Right lobe of liver (tissue), 4 donors: ENCODE results near the gene CRISPLD2.

ENCODE experiments used
- POLR2A ChIP-seq: fragments of 450-650 bp; IDR thresholded peaks from one replicate; pipeline ENCODE4 v1.6.1; 2017; ENCODE audit warnings: antibody characterized with exemption, mild to moderate bottlenecking
- TF ChIP-seq, protein P1 (sequence below), 4 donors: fragments of 200-600 bp in 3 of 4; fragments of 450-650 bp in 1 of 4; IDR thresholded peaks; one replicate each; pipeline versions ENCODE4 v1.5.1 to v1.8.0; 2016 to 2022; ENCODE audit warnings: antibody characterized with exemption in 4 of 4, mild to moderate bottlenecking in 2 of 4
- donor health status: DM: no; HTN: no; CAD: no.
- donor health status: DM: no; HTN: no; CAD: no.
- donor health status: DM: no; HTN: yes; CAD: no.

DNA sequence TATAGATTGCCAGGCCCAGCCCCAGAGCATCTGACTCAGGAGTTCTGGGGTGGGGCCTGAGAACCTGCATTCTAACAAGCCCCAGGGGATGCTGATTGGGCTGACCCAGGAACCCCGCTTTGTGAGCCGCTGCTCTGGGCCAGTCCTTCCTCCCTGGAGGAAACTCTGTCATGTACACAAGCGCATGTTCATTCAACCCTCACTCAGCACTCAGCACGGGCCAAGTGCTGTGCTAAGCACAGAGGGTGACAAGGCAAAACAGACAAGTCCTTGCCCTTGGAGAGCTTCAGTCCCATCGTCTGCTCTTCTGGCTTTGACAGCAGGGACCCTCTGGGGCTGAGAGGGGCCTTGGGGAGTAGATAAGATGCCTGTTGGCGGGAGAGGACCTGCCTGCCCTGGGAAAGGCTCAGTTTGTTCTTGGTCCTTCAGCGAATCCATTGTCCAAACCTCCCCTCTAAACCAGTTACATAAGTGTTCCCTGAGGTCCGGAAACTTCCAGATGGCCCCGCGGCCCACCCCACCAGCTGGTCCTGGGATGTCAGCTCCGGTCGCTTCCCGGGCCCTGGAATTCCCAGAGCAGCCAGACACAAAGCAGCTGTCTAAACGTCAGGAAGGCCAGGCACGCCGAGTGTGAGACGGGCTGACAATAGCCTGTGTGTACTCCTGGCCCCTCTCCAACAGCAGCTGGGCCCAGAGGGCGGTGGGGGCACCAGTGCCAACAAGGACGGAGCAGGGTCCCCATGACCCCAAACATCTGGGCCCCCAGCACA is 102.8 kb downstream of the CRISPLD2 start:
- TF ChIP-seq, protein P1, sequence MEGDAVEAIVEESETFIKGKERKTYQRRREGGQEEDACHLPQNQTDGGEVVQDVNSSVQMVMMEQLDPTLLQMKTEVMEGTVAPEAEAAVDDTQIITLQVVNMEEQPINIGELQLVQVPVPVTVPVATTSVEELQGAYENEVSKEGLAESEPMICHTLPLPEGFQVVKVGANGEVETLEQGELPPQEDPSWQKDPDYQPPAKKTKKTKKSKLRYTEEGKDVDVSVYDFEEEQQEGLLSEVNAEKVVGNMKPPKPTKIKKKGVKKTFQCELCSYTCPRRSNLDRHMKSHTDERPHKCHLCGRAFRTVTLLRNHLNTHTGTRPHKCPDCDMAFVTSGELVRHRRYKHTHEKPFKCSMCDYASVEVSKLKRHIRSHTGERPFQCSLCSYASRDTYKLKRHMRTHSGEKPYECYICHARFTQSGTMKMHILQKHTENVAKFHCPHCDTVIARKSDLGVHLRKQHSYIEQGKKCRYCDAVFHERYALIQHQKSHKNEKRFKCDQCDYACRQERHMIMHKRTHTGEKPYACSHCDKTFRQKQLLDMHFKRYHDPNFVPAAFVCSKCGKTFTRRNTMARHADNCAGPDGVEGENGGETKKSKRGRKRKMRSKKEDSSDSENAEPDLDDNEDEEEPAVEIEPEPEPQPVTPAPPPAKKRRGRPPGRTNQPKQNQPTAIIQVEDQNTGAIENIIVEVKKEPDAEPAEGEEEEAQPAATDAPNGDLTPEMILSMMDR (IDR thresholded peaks at IDR 0.05), result no peak
- no peak for TF ChIP-seq POLR2A
